WERI-Rb-1 (cell line): ENCODE measurements around the gene PTDSS2.

Source experiments
- DNase-seq: peaks from one replicate; pipeline ENCODE4 v3.0.0-alpha.2; 2020
- H3K27ac ChIP-seq: fragments of 250-450 bp; sonication (Bioruptor Pico); 2 replicates; pipeline ENCODE4 v1.5.1; 2020; ENCODE audit warnings: mild to moderate bottlenecking, moderate library complexity
- H3K27me3 ChIP-seq: fragments of 250-450 bp; sonication (Bioruptor Pico); 2 replicates; pipeline ENCODE4 v1.5.1; 2021; ENCODE audit warnings: mild to moderate bottlenecking, low read depth, moderate library complexity; ENCODE audit not compliant: insufficient read depth, severe bottlenecking
- H3K36me3 ChIP-seq: fragments of 250-450 bp; sonication (Bioruptor Pico); 2 replicates; pipeline ENCODE4 v1.5.1; 2020; ENCODE audit warnings: mild to moderate bottlenecking, moderate library complexity
- H3K4me3 ChIP-seq: 2 replicates; pipeline ENCODE4 v1.5.1; 2011; ENCODE audit warnings: low read depth, mild to moderate bottlenecking, control low read depth, low read length
- H3K9me3 ChIP-seq: fragments of 250-450 bp; sonication (Bioruptor Pico); 2 replicates; pipeline ENCODE4 v1.5.1; 2021; ENCODE audit warnings: mild to moderate bottlenecking, moderate library complexity; ENCODE audit not compliant: severe bottlenecking
- TF ChIP-seq, protein P1 (sequence below): IDR thresholded peaks from 2 replicates; pipeline ENCODE4 v1.5.1; 2011; ENCODE audit warnings: low read depth, mild to moderate bottlenecking, control low read depth, inconsistent platforms, low read length

The PTDSS2 gene

DNA sequence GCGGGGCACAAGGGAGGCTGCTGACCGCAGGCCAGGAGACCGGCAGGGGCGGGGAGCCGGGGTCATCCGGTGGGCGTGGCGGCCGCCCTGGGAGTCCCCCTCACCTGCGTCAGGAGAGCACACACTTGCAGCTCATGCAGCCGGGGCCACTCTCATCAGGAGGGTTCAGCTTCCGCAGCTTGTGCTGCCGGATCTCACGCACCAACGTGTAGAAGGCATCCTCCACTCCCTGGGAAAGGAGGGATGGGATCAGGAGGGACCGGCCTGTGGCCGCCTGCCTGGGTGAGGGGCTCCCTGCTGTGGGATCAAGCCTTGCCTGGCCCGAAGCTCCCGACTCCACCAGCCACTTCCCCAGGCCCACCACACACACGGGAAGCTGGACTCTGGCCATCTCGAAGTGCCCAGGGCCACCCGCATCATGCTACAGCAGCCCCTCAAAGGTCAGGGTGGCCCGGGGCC lies 82.5 kb downstream of the PTDSS2 start:
- Histone ChIP-seq H3K27ac (no peak overlapping the region), H3K36me3 (peaks cover 32% of the 10 kb centered on the region)

DNA sequence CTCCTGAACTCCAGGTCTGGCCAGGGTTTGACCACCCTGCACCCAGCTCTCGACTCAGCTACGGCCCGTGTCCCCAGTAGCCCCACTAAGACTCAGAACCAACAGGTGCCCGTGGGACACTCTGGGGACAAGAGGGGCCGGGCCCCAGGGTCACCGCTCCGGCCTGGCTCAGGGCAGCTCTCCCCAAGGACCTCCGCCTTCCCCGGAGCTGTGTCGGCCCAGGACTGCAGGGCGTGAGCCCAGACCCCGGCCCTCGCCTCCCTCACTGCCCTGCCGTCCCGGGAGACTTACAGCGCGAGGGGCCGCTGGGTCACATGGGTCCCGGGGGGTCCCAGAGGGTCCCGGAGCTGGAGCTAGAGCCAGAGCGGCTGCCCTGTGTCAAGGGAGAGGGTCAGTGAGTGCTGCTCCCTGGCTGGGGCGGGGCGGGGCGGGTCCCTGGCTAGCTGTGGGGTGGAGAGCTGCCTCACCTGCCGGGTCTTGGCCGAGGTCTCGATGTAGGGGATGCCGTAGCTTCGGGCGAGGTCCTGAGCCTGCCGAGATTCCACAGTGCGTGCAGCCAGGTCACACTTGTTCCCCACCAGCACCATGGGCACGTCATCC lies 83.0 kb downstream of the PTDSS2 start:
- H3K4me3 ChIP-seq, result no peak overlapping the region
- no peaks in the 10 kb centered on the region for H3K27me3 ChIP-seq
- TF ChIP-seq, protein P1, sequence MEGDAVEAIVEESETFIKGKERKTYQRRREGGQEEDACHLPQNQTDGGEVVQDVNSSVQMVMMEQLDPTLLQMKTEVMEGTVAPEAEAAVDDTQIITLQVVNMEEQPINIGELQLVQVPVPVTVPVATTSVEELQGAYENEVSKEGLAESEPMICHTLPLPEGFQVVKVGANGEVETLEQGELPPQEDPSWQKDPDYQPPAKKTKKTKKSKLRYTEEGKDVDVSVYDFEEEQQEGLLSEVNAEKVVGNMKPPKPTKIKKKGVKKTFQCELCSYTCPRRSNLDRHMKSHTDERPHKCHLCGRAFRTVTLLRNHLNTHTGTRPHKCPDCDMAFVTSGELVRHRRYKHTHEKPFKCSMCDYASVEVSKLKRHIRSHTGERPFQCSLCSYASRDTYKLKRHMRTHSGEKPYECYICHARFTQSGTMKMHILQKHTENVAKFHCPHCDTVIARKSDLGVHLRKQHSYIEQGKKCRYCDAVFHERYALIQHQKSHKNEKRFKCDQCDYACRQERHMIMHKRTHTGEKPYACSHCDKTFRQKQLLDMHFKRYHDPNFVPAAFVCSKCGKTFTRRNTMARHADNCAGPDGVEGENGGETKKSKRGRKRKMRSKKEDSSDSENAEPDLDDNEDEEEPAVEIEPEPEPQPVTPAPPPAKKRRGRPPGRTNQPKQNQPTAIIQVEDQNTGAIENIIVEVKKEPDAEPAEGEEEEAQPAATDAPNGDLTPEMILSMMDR, result no peak
- no peak overlapping the region for H3K27ac ChIP-seq
- peaks cover 32% of the 10 kb centered on the region for H3K36me3 ChIP-seq
- peaks cover 2% of the 10 kb centered on the region for H3K9me3 ChIP-seq
- DNase-seq, result no peak

More for the DNA sequence above, 82.5 kb downstream of the PTDSS2 start:
- no peak for DNase-seq
- Histone ChIP-seq H3K9me3 (peaks cover 2% of the 10 kb centered on the region), H3K4me3 (no peak overlapping the region), H3K27me3 (no peaks in the 10 kb centered on the region)
- TF ChIP-seq, protein P1, result no peak

DNA sequence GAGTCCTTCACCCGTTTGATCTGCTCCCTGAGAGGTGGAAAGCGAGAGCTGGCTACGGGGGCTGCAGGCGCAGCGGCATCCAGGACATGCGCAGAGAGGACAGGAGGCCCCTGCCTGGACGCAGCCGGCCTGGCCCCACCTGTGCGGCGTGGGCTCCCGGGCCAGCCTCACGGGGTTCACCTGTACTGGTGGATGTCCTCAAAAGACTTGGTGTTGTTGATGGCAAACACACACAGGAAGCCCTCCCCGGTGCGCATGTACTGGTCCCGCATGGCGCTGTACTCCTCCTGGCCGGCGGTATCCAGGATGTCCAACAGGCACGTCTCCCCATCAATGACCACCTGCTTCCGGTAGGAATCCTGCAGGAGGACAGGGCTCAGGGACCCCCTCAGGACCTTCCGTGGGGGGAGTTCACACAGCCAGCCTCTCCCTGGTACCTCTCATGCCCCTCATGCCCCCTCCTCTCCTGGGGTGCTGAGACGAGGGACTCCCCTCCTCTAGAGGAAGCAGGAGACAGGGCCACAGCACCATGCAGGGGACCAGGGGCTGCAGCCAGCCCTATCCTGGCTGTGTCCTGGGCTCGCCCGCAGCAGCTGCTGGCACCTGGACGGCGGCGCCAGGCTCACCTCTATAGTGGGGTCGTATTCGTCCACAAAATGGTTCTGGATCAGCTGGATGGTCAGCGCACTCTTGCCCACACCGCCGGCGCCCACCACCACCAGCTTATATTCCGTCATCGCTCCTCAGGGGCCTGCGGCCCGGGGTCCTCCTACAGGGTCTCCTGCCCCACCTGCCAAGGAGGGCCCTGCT lies 83.7 kb downstream of the PTDSS2 start:
- Histone ChIP-seq H3K27me3 (no peaks in the 10 kb centered on the region), H3K9me3 (peaks cover 2% of the 10 kb centered on the region), H3K4me3 (peak overlapping the region; percentile 91), H3K27ac (no peak overlapping the region), H3K36me3 (peaks cover 32% of the 10 kb centered on the region)
- TF ChIP-seq, protein P1, result no peak
- DNase-seq, result no peak

DNA sequence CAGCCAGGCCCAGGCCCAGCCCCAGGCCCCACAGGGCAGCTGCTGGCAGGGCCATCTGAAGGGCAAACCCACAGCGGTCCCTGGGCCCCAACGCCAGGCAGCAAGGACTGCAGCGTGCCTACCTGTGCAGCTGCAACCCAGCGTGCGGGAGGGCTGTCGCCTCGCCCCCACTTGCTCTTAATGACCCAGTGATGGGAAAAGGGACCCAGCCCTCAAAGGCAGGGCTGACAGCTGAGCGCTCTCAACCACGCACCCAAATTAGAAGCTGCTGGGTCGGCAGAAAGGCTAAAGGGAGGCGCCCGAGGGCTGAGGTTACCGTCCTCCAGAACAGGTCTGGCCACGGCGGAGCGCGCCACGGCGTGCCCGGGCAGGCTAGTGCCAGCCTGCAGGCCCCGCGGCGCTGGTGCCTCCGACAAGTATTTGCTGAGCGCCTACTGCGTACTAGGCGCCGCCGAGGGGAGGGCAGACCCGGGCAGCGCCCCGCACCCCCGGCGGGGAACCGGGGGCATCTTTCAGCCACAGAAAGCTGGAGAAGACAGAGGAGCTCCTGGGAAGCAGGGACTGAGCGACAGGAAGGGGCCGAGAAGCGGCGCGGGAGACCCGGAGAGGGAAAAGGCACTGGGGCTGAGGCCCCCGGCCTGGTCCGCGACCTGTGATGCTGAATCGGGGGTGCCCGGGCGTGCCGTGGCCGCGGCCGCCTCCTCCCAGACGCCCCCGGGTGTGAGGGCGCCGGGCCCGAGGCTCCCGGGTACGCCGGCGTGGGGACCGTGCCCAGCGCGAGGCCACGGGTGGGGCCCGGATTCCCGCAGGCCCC lies 84.5 kb downstream of the PTDSS2 start:
- peaks cover 2% of the 10 kb centered on the region for H3K9me3 ChIP-seq
- H3K27ac ChIP-seq, result peak overlapping the region; percentile 70
- DNase-seq, result peak; percentile 16
- peaks cover 32% of the 10 kb centered on the region for H3K36me3 ChIP-seq
- peak overlapping the region; percentile 91 for H3K4me3 ChIP-seq
- TF ChIP-seq, protein P1, result no peak
- no peaks in the 10 kb centered on the region for H3K27me3 ChIP-seq

DNA sequence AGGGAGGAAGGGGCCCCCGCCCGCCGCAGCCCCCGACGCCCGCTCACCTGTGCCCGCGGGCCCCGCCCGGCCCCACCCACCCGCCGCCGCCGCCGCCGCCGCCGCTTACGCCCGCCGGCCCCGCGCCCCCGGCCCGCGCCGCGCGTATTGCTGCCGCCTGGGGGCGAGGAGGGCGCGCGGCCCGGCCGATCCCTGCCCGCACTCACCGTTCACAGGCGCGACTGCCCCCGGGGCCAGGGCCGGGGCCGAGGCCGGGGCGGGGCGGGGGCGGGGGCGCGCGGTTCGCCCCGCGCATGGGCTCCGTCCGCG lies 85.1 kb downstream of the PTDSS2 start:
- DNase-seq, result no peak
- Histone ChIP-seq H3K9me3 (peaks cover 2% of the 10 kb centered on the region), H3K27me3 (no peaks in the 10 kb centered on the region), H3K27ac (no peak overlapping the region; the same call in 1 of the 2 replicates), H3K4me3 (peak overlapping the region; percentile 91), H3K36me3 (peaks cover 32% of the 10 kb centered on the region)
- TF ChIP-seq, protein P1, result 0 out of 2 replicates have a peak, but pooled peaks have one; percentile 7
